ENCODE data around the gene POLD1. TPM values are rescaled to one million over a fixed set of nuclear protein-coding genes. Genes with fewer than 3 reads are reported as not detected.

The POLD1 gene
- total RNA-seq, 1 donor from 2014 or later = 10.8 TPM

GRCh38 chr19:50455992-50456391 is 71.8 kb downstream of the POLD1 start:
- no peaks in the 10 kb centered on the region for H3K9me3 ChIP-seq (replicated peaks)
- no peak overlapping the region for H3K27ac ChIP-seq (replicated peaks)
- H3K4me3 ChIP-seq = no peak overlapping the region
- no peaks in the 10 kb centered on the region for H3K4me1 ChIP-seq
- H3K36me3 ChIP-seq = no peaks in the 10 kb centered on the region
- peaks cover 57% of the 10 kb centered on the region for H3K27me3 ChIP-seq (ENCODE audit: low read depth)
- no peak for DNase-seq
- intact Hi-C loops (cut with micrococcal nuclease) = no loop called here
- no peak for TF ChIP-seq CTCF (IDR thresholded peaks at IDR 0.05; ENCODE audit: borderline replicate concordance)

DNA sequence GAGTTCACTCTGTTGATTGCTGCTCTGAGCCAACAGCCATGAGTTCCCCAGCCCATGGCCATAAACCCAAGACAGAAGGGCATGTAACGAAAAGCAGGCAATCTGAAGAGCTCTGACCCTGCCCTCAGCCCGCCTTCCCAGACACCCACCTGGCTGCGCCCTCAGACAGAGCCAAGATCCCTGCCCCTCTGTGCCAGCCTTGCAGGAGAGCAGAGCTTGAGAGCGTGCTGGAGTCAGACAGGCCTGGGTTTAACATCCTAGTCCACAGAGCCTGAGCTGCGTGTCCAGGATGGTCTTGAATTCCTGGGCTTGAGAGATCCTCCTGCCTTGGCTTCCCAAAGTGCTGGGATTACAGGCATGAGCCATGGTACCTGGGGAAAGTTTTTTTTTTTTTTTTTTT is 73.2 kb downstream of the POLD1 start:
- no peak for DNase-seq
- Histone ChIP-seq H3K9me3 (replicated peaks) (no peaks in the 10 kb centered on the region), H3K27me3 (ENCODE audit: low read depth) (peaks cover 69% of the 10 kb centered on the region), H3K4me3 (no peak overlapping the region), H3K4me1 (no peaks in the 10 kb centered on the region), H3K36me3 (no peaks in the 10 kb centered on the region), H3K27ac (replicated peaks) (no peak overlapping the region)
- no peak for TF ChIP-seq CTCF (IDR thresholded peaks at IDR 0.05; ENCODE audit: borderline replicate concordance)
- intact Hi-C loops (cut with micrococcal nuclease) = no loop called here

DNA sequence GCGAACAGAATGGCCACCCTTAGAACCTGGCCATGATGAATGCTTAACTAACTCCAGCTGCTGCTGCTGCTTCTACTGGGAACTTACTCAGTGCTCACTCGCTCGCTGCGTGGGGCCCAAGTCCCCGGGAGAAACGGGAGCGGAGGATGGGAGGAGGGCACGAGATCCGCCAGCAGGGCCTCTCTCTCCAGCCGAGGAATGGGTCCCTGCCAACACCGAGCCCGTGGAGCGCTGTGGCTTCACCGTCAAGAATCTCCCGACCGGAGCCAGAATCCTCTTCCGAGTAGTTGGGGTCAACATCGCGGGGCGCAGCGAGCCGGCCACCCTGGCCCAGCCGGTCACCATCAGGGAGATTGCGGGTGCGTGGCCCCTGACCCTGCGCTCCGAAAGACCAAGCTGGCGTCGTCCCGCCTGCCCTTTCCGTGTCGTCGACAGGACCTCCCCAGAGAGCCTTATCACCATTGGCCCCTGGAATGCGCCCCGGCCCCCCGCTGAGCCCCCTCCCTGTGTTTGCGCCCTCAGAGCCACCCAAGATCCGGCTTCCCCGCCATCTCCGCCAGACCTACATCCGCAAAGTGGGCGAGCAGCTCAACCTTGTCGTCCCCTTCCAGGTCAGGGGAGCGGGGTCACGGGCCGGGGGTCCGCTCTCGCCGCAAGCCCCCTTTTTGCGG is 74.4 kb downstream of the POLD1 start:
- no peak for TF ChIP-seq CTCF (IDR thresholded peaks at IDR 0.05; ENCODE audit: borderline replicate concordance)
- Histone ChIP-seq H3K9me3 (replicated peaks) (no peaks in the 10 kb centered on the region), H3K27ac (replicated peaks) (no peak overlapping the region), H3K36me3 (no peaks in the 10 kb centered on the region), H3K4me1 (no peaks in the 10 kb centered on the region), H3K27me3 (ENCODE audit: low read depth) (peaks cover 76% of the 10 kb centered on the region), H3K4me3 (no peak overlapping the region)
- DNase-seq = no peak
- intact Hi-C loops (cut with micrococcal nuclease) = no loop called here

DNA sequence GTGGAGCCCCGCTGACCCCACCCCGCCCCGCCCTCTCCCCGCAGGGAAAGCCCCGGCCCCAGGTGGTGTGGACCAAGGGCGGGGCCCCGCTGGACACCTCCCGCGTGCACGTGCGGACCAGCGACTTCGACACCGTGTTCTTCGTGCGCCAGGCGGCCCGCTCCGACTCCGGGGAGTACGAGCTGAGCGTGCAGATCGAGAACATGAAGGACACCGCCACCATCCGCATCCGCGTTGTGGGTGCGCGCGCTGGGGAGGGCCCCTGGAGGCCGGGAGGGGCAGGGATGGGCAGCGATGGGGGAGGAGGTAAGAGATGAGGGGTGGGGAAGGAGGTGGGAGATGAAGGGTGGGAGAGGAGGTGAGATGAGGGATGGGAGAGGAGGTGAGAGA is 74.9 kb downstream of the POLD1 start:
- Histone ChIP-seq H3K4me3 (no peak overlapping the region), H3K4me1 (no peaks in the 10 kb centered on the region), H3K36me3 (no peaks in the 10 kb centered on the region), H3K9me3 (replicated peaks) (no peaks in the 10 kb centered on the region), H3K27me3 (ENCODE audit: low read depth) (peaks cover 73% of the 10 kb centered on the region), H3K27ac (replicated peaks) (no peak overlapping the region)
- no peak for DNase-seq
- intact Hi-C loops (cut with micrococcal nuclease) = no loop called here
- no peak for TF ChIP-seq CTCF (IDR thresholded peaks at IDR 0.05; ENCODE audit: borderline replicate concordance)

GRCh38 chr19:50459638-50460037 is 75.5 kb downstream of the POLD1 start:
- intact Hi-C loops (cut with micrococcal nuclease) = loop anchor here (5.0 kb wide), 1 partner anchor 92 kb away; the partner anchor contains the start of gene NAPSA
- H3K4me3 ChIP-seq = no peak overlapping the region
- DNase-seq = no peak
- no peak overlapping the region for H3K27ac ChIP-seq (replicated peaks)
- H3K4me1 ChIP-seq = no peaks in the 10 kb centered on the region
- peaks cover 77% of the 10 kb centered on the region for H3K27me3 ChIP-seq (ENCODE audit: low read depth)
- no peaks in the 10 kb centered on the region for H3K9me3 ChIP-seq (replicated peaks)
- no peaks in the 10 kb centered on the region for H3K36me3 ChIP-seq
- TF ChIP-seq CTCF (IDR thresholded peaks at IDR 0.05; ENCODE audit: borderline replicate concordance) = no peak

Data from left ventricle myocardium inferior (tissue), 1 donor.